Thyroid gland (tissue), 4 donors: ENCODE results near the gene ISYNA1. TPM values are rescaled to one million over a fixed set of nuclear protein-coding genes. Genes with fewer than 3 reads are reported as not detected.

Source experiments
- DNase-seq, 2 donors: peaks; one replicate each; pipeline ENCODE4 v3.0.0-alpha.2; 2019
- H3K27ac ChIP-seq, 3 donors: fragments of 200-600 bp; sonication (generic); 1 replicate in 2 of 3; 2 replicates in 1 of 3; pipeline ENCODE4 v1.5.1; 2016 to 2019; ENCODE audit warnings: mild to moderate bottlenecking in 1 of 3, moderate library complexity in 1 of 3
- H3K27me3 ChIP-seq: fragments of 200-600 bp; sonication (generic); one replicate; pipeline ENCODE4 v1.5.1; 2019
- H3K36me3 ChIP-seq, 2 donors: fragments of 200-600 bp; sonication (generic); one replicate each; pipeline ENCODE4 v1.5.1; 2016 to 2019
- H3K4me1 ChIP-seq, 2 donors: fragments of 200-600 bp; sonication (generic); one replicate each; pipeline ENCODE4 v1.5.1; 2017 to 2019
- H3K4me3 ChIP-seq, 3 donors: fragments of 200-600 bp; sonication (generic); replicated peaks in 1 of 3; 1 replicate in 2 of 3; 2 replicates in 1 of 3; pipeline ENCODE4 v1.5.1; 2016; ENCODE audit warnings: mild to moderate bottlenecking in 1 of 3
- H3K9me3 ChIP-seq: fragments of 200-600 bp; sonication (generic); one replicate; pipeline ENCODE4 v1.5.1; 2017
- CTCF ChIP-seq, 6 experiments: fragments of 200-600 bp in 3 of 6; fragments of 450-650 bp in 3 of 6; sonication (generic) in 3 of 6; IDR thresholded peaks; one replicate each; pipeline ENCODE4 v1.5.1; 2016 to 2019; ENCODE audit warnings: antibody characterized with exemption in 6 of 6, mild to moderate bottlenecking in 2 of 6, inconsistent platforms in 1 of 6, moderate library complexity in 1 of 6
- POLR2A ChIP-seq, 2 donors: fragments of 450-650 bp; IDR thresholded peaks; one replicate each; pipeline ENCODE4 v1.6.1; 2017; ENCODE audit warnings: antibody characterized with exemption in 2 of 2, mild to moderate bottlenecking in 2 of 2, moderate library complexity in 1 of 2
- whole genome bisulfite sequencing, 2 donors: methylation state at CpG; one replicate each; pipeline ENCODE4 v1.1.5; 2017; 5-methylcytosine and 5-hydroxymethylcytosine counted together
- intact Hi-C: fragments of 100-400 bp; cut with DNase I; formaldehyde crosslinking; loops from one replicate; pipeline ENCODE4 v1.15.1; 2023
- total RNA-seq, 4 donors: library from RNA; depleted of rRNA; stranded (reverse); fragments of >200 nt; gene quantifications; one replicate each; pipeline ENCODE4 v1.2.3, GENCODE V29; 2016

Gene ISYNA1
- total RNA-seq, 4 donors from 2014 or later, result 12.7 to 24.2 (median 22.9) TPM

GRCh38 chr19:18424890-18425514 lies 12.9 kb downstream of the ISYNA1 start:
- peaks cover 25 to 52% of the 10 kb centered on the region in 2 donors for H3K4me1 ChIP-seq
- 85% methylated on average over 12 to 16 of the region's 17 CpGs for WGBS, 2 donors
- no peaks in the 10 kb centered on the region for H3K9me3 ChIP-seq
- no peak for DNase-seq
- no peaks in the 10 kb centered on the region for H3K27me3 ChIP-seq
- H3K36me3 ChIP-seq, result no peaks in the 10 kb centered on the region
- intact Hi-C loops, result no loop called here
- no peak overlapping the region for H3K27ac ChIP-seq
- no peak overlapping the region for H3K4me3 ChIP-seq
- TF ChIP-seq CTCF (IDR thresholded peaks at IDR 0.05) (no peak), POLR2A (IDR thresholded peaks at IDR 0.05) (no peak)

- no peak for DNase-seq
- Histone ChIP-seq H3K36me3 (no peaks in the 10 kb centered on the region), H3K4me1 (peaks cover 22 to 47% of the 10 kb centered on the region in 2 donors), H3K27ac (no peak overlapping the region), H3K4me3 (no peak overlapping the region), H3K9me3 (no peaks in the 10 kb centered on the region), H3K27me3 (no peaks in the 10 kb centered on the region)
- 79 to 82% methylated on average over 22 of the region's 22 CpGs for WGBS, 2 donors
- TF ChIP-seq POLR2A (IDR thresholded peaks at IDR 0.05) (no peak), CTCF (IDR thresholded peaks at IDR 0.05) (no peak)
- intact Hi-C loops, result no loop called here
These were observed 13.6 kb downstream of the ISYNA1 start for GRCh38 chr19:18424122-18424889.

GRCh38 chr19:18423258-18424020 lies 14.5 kb downstream of the ISYNA1 start:
- peaks cover 24 to 44% of the 10 kb centered on the region in 2 donors for H3K4me1 ChIP-seq
- no peak for DNase-seq
- no peaks in the 10 kb centered on the region for H3K9me3 ChIP-seq
- no peaks in the 10 kb centered on the region for H3K27me3 ChIP-seq
- intact Hi-C loops, result no loop called here
- H3K4me3 ChIP-seq, result no peak overlapping the region
- H3K27ac ChIP-seq, result no peak overlapping the region
- no peaks in the 10 kb centered on the region for H3K36me3 ChIP-seq
- TF ChIP-seq CTCF (IDR thresholded peaks at IDR 0.05), result no peak
- no peak for TF ChIP-seq POLR2A (IDR thresholded peaks at IDR 0.05)
- WGBS, 2 donors, result 82 to 90% methylated on average over 17 to 19 of the region's 21 CpGs

GRCh38 chr19:18422530-18423191 lies 15.3 kb downstream of the ISYNA1 start:
- H3K9me3 ChIP-seq, result no peaks in the 10 kb centered on the region
- DNase-seq, result no peak
- H3K27ac ChIP-seq, result no peak overlapping the region
- intact Hi-C loops, result no loop called here
- no peak for TF ChIP-seq POLR2A (IDR thresholded peaks at IDR 0.05)
- TF ChIP-seq CTCF (IDR thresholded peaks at IDR 0.05), result no peak
- no peak overlapping the region for H3K4me3 ChIP-seq
- 73 to 83% methylated on average over 10 to 14 of the region's 14 CpGs for WGBS, 2 donors
- H3K27me3 ChIP-seq, result no peaks in the 10 kb centered on the region
- no peaks in the 10 kb centered on the region for H3K36me3 ChIP-seq
- peaks cover 29 to 51% of the 10 kb centered on the region in 2 donors for H3K4me1 ChIP-seq
